Testis (tissue), 3 donors: ENCODE results near the gene F5. TPM values are rescaled to one million over a fixed set of nuclear protein-coding genes. Genes with fewer than 3 reads are reported as not detected.

Experiments
- DNase-seq: peaks from one replicate; pipeline ENCODE4 v3.0.0-alpha.2; 2019
- H3K27ac ChIP-seq, 2 donors: fragments of 200-600 bp; sonication (generic); one replicate each; pipeline ENCODE4 v1.5.1; 2019
- H3K27me3 ChIP-seq: fragments of 200-600 bp; sonication (generic); one replicate; pipeline ENCODE4 v1.5.1; 2019
- H3K36me3 ChIP-seq: fragments of 200-600 bp; sonication (generic); one replicate; pipeline ENCODE4 v1.5.1; 2017; ENCODE audit warnings: low read depth; ENCODE audit errors: missing control alignments
- H3K4me1 ChIP-seq: fragments of 200-600 bp; sonication (generic); one replicate; pipeline ENCODE4 v1.5.1; 2019
- H3K4me3 ChIP-seq, 2 donors: fragments of 200-600 bp; sonication (generic); one replicate each; pipeline ENCODE4 v1.5.1; 2017 to 2019
- H3K9me3 ChIP-seq: fragments of 200-600 bp; sonication (generic); one replicate; pipeline ENCODE4 v1.5.1; 2017
- POLR2A ChIP-seq: fragments of 450-650 bp; IDR thresholded peaks from one replicate; pipeline ENCODE4 v1.6.1; 2017; ENCODE audit warnings: antibody characterized with exemption, mild to moderate bottlenecking, moderate library complexity
- WGBS, 2 donors: methylation state at CpG; one replicate each; pipeline ENCODE4 v1.1.5; 2018; 5-methylcytosine and 5-hydroxymethylcytosine counted together
- intact Hi-C: fragments of 100-400 bp; cut with DNase I; formaldehyde crosslinking; loops from one replicate; pipeline ENCODE4 v1.15.1; 2023; ENCODE audit warnings: low total_unique reads
- polyA plus RNA-seq: library from polyadenylated mRNA; stranded (reverse); fragments of 350-450 nt; fragmentation: Illumina TruSeq; extraction: RNeasy Lipid Tissue Mini Kit (QIAGEN cat#74804); gene quantifications from one replicate; pipeline ENCODE4 v1.2.3, GENCODE V29; 2014; ENCODE audit warnings: low read depth, low replicate concordance; ENCODE audit not compliant: insufficient read depth
- total RNA-seq, 2 donors: library from RNA; depleted of rRNA; stranded (reverse); fragments of >200 nt; gene quantifications; one replicate each; pipeline ENCODE4 v1.2.3, GENCODE V29; 2016
- TF ChIP-seq, protein P1 (sequence below), 3 experiments: fragments of 450-650 bp in 2 of 3; fragments of 200-600 bp in 1 of 3; sonication (generic) in 1 of 3; IDR thresholded peaks; one replicate each; pipeline ENCODE4 v1.5.1; 2016 to 2019; ENCODE audit warnings: antibody characterized with exemption in 3 of 3, mild to moderate bottlenecking in 2 of 3, moderate library complexity in 1 of 3

F5 gene
- total and polyA plus RNA-seq, 3 donors from 2014 or later: 0.63 to 5.2 (median 2.0) TPM

DNA sequence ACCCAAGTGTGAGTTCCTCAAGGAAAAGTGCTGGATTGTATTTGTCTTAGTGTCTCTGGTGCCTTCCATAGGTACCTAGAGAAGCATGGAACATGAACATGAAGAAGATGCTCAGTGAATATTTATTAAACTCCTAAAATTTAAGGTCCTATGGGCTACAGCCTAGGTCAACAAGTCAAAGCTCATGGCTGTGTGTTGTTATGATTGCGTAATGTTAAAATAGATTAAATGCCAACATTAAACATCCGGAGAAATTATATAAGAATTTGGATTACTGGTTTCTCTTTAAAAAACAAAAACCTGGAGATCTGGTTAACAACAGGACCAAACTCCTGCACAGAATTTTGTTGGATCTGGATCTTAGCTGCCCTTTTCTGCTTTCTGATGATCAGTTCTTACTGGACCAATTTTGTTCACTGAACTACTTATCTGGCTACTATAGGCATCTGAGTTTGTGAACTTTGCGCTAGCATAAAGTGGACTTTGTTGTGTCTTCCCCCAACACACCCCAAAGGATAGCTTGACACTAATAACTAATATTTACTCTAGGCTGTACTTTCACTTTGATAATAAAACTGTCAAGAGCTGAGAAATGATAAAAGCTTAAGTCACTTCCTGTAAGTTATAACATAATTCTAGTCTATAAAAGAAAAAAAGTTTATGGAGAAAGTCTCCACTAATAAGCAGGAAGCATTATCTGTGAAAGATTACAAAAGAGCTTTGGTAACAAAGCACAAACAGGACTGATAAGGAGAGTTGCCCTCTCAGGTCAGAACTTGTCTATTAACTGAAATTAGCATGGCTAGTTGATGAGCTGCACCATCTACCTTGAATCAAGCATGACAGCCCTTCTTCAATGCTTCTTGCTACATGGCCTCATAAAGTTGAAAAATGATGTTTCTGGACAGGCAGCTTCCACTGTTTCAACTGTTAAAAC is 20.7 kb downstream of the F5 start:
- WGBS, 2 donors: 81 to 82% methylated on average over 3 of the region's 3 CpGs
- no peaks in the 10 kb centered on the region for H3K27me3 ChIP-seq
- H3K4me1 ChIP-seq: no peaks in the 10 kb centered on the region
- TF ChIP-seq, protein P1, sequence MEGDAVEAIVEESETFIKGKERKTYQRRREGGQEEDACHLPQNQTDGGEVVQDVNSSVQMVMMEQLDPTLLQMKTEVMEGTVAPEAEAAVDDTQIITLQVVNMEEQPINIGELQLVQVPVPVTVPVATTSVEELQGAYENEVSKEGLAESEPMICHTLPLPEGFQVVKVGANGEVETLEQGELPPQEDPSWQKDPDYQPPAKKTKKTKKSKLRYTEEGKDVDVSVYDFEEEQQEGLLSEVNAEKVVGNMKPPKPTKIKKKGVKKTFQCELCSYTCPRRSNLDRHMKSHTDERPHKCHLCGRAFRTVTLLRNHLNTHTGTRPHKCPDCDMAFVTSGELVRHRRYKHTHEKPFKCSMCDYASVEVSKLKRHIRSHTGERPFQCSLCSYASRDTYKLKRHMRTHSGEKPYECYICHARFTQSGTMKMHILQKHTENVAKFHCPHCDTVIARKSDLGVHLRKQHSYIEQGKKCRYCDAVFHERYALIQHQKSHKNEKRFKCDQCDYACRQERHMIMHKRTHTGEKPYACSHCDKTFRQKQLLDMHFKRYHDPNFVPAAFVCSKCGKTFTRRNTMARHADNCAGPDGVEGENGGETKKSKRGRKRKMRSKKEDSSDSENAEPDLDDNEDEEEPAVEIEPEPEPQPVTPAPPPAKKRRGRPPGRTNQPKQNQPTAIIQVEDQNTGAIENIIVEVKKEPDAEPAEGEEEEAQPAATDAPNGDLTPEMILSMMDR (IDR thresholded peaks at IDR 0.05): no peak
- TF ChIP-seq POLR2A: no peak
- H3K36me3 ChIP-seq: no peaks in the 10 kb centered on the region
- H3K27ac ChIP-seq: no peak overlapping the region
- H3K4me3 ChIP-seq: no peak overlapping the region
- intact Hi-C loops: no loop called here
- no peak for DNase-seq
- H3K9me3 ChIP-seq: no peaks in the 10 kb centered on the region

DNA sequence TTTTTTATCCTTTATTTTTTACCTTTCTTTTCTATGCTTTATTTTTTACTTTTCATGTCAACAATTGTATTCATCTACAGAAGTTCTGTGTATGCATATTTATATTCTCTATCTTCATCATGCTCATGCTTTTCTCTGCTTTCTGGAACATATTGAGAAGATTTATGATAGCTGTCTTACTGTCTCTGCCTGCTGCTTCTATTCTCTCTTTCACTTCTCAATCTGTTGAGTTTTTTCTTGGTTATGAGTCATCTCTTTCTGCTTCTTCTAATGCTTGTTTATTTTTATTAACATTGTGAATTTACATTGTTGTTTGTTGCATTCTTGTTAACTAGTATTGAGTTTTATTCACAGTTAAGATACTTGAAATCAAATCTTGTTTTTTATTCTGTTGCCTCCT is 22.6 kb downstream of the F5 start:
- H3K4me3 ChIP-seq: no peak overlapping the region
- H3K27me3 ChIP-seq: no peaks in the 10 kb centered on the region
- H3K4me1 ChIP-seq: no peaks in the 10 kb centered on the region
- intact Hi-C loops: no loop called here
- no peaks in the 10 kb centered on the region for H3K9me3 ChIP-seq
- no peak for TF ChIP-seq POLR2A
- TF ChIP-seq, protein P1 (IDR thresholded peaks at IDR 0.05): no peak
- no peak for DNase-seq
- no peak overlapping the region for H3K27ac ChIP-seq
- no peaks in the 10 kb centered on the region for H3K36me3 ChIP-seq

DNA sequence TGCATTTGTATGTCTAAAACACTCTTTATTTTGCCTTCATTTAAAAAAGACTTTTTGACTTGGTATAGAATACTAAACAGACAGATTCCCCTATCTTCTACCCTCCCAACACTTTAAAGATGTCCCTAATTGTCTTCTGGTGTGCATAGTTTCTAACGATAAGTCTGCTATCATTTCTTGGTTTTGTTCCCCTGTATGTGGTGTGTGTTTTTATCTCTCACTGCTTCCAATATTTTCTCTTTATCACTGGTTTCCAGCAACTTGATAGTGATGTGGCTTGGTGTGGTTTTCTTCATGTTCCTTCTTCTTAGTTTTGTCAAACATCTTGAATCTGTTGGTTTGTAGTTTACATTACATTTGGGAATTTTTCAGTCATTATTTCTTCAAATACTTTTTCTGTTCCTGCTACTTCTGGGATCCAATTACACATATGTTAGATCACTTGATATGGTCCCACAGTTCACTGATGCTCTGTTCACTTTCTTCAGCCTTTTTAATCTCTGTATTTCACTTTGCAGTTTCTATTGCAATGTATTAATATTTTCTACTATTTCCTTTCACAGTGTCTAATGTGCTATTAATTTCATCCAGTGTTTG is 23.2 kb downstream of the F5 start:
- Histone ChIP-seq H3K4me1 (no peaks in the 10 kb centered on the region), H3K4me3 (no peak overlapping the region), H3K9me3 (no peaks in the 10 kb centered on the region), H3K27ac (no peak overlapping the region), H3K27me3 (no peaks in the 10 kb centered on the region), H3K36me3 (no peaks in the 10 kb centered on the region)
- intact Hi-C loops: no loop called here
- WGBS, 2 donors: 86% methylated on average over 1 of the region's 1 CpG
- TF ChIP-seq POLR2A: no peak
- TF ChIP-seq, protein P1 (IDR thresholded peaks at IDR 0.05): no peak
- DNase-seq: no peak

DNA sequence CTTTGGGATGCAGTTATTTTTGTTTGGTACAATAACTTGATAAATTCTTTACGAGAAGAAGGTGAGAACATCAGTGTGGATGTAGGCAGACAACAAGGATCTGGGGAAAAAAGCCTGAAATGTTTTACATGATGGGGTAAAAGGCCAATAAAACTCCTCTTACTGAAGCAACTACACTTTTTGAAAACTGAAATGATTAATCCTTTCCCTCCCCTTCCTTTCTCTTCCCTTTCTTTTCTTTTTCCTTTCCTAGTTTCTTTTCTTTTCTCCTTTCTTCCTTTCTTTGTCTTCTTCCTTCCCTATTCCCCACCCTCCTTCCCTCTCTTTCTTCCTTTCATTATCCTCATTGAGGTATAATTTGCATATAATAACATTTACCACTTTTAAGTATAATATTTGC is 24.6 kb downstream of the F5 start:
- no peaks in the 10 kb centered on the region for H3K27me3 ChIP-seq
- TF ChIP-seq POLR2A: no peak
- TF ChIP-seq, protein P1 (IDR thresholded peaks at IDR 0.05): no peak
- DNase-seq: no peak
- H3K4me3 ChIP-seq: no peak overlapping the region
- no peaks in the 10 kb centered on the region for H3K4me1 ChIP-seq
- WGBS, 2 donors: 63 to 69% methylated on average over 1 of the region's 1 CpG
- no peaks in the 10 kb centered on the region for H3K36me3 ChIP-seq
- no peak overlapping the region for H3K27ac ChIP-seq
- intact Hi-C loops: no loop called here
- H3K9me3 ChIP-seq: no peaks in the 10 kb centered on the region
